ENCODE data around the gene RIN3.

The RIN3 gene

DNA sequence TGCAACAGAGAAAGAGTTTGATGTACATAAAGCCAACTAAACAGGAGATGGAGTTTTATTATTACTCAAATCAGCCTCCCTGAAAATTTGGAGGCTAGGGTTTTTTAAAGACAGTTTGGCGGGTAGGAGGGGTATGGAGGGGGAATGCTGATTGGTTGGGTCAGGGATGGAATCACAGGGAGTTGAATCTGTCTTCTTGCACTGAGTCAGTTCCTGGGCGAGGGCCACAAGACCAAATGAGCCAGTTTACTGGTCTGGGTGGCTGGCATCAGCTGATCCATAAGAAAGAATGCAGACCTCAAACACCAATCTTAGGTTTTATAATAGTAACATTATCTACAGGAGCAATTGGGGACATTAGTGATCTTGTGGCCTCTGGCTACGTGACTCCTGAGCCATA lies 64.9 kb downstream of the RIN3 start:
- DNase-seq = no peak

GRCh38 chr14:92579244-92579936 lies 65.8 kb downstream of the RIN3 start:
- DNase-seq = no peak

GRCh38 chr14:92581206-92581605 lies 67.6 kb downstream of the RIN3 start:
- DNase-seq = no peak

DNA sequence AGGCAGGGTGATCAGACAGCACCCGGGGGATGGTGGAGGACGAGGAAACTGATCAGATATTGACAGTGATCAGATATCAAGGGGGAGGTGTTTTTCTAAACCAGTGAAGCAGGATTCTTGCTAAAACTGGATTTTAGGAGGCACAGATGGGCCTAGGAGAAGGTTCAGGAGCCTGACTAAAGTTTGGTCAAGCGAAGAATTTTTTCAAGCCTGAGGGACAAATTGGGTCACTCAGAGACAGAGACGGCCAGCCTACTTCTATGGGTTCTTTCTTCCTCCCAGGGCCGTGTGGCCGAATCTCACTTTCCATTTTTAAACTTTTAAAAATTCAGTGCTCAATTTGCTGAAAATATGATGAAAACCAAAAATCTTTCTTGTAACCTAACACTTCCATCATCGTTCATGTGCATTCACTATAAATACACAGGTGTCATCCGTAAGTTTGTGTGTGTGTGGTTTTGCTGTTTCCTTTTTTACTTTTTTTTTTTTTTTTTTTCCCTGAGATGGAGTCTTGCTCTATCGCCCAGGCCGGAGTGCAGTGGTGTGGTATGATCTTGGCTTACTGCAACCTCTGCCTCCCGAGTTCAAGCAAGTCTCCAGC lies 68.5 kb downstream of the RIN3 start:
- DNase-seq = no peak

- DNase-seq = no peak
Measured at GRCh38 chr14:92582706-92583452, 69.3 kb downstream of the RIN3 start.

DNA sequence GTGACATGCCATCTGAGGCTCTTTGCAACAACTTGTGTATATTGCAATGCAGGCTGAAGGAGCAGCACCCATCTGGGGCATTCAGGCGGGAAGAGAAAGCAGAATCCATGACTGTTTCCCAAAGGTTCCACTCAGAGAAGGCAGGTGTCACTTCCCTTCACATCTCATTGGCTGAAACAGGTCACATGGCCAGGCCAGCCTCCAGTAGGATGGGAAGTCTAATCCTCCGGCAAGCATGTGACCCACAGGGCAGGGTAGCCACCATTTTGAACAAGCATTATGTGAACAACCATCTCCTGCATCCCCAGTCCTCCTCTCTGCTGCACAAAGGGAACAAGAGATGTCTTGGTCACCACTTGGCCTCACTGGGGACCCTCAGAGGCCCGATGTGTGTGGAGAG lies 70.6 kb downstream of the RIN3 start:
- no peak for DNase-seq

GRCh38 chr14:92584816-92585215 lies 71.2 kb downstream of the RIN3 start:
- DNase-seq = no peak

- no peak for DNase-seq
Measured at GRCh38 chr14:92585981-92586937, 72.7 kb downstream of the RIN3 start.

DNA sequence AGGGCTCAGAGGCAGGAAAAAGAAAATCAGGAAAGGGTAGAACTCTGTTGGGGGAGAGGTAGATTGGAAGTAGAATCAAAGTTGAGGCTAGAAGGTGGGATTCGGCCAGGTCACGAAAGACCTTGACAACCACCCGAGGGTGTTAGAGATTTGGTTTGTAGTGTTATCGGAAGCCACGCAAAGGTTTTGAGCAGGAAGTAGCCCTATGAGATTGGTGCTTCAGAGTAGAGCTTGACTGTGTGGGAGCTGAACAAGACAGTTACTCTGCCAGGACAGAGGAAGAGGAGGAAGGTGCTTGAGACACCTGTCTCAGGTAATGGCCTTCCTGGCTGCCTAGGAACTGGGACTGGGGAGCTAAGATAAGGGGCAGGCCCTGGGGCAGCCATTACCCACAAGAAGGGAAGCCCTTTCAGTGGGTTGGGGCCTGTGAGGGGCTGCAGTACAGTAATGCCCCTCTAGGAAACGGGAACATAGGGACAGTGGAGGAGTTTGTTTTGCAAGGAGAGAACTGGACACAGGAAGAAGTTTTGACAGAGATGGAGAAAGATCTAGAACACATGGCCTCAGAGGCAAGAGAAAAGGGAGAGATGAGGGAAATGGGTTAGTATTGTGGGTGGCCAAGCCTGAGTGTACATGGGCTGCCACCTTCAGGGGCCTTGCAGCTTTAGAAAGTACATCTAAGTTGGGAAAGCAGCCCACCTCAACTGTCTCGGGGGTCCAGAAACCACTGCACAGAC lies 73.5 kb downstream of the RIN3 start:
- no peak for DNase-seq

DNA sequence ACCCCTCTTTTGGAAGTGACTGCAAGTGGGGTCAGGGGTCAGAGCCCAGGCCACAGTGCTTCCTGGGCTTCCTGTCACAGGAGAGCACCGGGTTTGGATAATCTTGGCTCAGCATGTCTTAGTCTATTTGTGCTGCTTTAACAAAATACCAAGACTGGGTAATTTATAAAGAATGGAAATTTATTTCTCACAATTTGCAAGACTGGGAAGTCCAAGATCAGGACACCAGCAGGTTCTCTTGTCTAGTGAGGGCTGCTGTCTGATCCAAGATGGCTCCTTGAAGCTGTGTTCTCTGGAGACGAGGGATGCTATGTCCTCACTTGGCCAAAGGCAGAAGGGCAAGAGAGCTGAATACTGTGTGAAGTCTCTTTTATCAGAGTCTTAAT lies 74.1 kb downstream of the RIN3 start:
- DNase-seq = no peak

GRCh38 chr14:92589213-92589852 lies 75.8 kb downstream of the RIN3 start:
- DNase-seq = no peak

- no peak for DNase-seq
Measured at GRCh38 chr14:92590176-92590575, 76.6 kb downstream of the RIN3 start.

DNA sequence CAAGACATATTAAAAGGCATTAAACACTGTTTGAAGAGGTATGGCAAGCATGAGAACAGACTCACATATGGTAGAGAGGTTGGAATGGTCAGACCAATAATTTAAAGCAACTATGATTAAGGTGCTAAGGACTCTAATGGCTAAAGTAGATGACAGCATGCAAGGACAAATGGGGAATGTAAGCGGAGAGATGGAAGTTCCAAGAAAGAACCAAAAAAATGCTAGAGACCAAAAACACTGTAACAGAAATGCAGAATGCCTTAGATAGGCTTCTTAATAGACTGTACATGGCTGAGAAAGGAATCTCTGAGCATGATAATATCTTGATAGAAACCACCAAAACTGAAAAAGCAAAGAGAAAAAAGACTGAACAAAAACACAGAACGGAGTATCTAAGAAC lies 77.4 kb downstream of the RIN3 start:
- no peak for DNase-seq

GRCh38 chr14:92591346-92591745 lies 77.8 kb downstream of the RIN3 start:
- no peak for DNase-seq

- no peak for DNase-seq
Measured at GRCh38 chr14:92595267-92595666, 81.7 kb downstream of the RIN3 start.

DNA sequence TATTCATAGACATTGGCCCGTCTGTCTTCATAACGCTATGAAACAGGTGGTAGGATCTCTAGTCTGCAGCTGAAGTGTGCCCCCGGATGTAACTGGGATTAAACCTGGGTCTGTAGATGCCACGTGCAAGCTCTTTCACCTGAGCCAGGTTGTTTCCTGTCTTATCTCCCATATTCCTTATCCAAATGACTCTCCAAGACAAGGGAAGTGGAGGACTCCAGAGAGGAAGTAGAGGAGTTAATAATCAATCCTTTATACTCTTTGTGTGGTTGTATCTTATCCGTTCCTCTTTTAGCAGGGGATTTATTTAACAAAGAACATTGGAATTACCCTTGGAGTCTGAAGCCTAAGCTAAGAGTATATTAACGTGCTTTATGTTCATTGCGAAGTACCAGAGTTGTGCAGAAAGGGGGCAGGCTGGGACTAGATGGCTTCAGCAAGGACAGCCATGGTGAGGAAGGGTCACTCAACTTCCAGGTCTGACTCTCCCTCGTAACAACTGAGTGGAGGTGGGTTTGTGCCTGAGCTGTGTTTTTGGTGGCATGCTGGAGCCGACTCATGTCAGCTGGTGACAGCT lies 82.8 kb downstream of the RIN3 start:
- no peak for DNase-seq

- no peak for DNase-seq
Measured at GRCh38 chr14:92597906-92598905, 84.6 kb downstream of the RIN3 start.

DNA sequence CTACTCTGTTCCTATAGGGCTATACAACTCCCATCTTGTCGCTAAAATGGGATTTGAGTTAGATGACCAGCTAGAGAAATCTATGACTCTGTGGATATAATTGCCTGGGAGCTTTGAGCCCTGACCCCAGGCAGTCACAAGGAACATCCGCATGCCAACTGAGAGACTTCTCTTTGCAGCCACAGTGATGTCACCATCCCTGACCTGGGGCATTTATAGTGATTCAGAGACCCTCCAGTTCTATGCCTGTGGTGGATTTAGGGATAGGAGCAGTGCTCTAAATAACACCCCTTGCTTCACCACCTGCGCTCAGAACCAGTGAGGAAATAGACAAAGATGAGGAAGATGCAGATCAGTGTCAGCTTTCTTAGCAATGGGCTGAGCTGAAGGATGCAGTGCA lies 86.2 kb downstream of the RIN3 start:
- DNase-seq = no peak

DNA sequence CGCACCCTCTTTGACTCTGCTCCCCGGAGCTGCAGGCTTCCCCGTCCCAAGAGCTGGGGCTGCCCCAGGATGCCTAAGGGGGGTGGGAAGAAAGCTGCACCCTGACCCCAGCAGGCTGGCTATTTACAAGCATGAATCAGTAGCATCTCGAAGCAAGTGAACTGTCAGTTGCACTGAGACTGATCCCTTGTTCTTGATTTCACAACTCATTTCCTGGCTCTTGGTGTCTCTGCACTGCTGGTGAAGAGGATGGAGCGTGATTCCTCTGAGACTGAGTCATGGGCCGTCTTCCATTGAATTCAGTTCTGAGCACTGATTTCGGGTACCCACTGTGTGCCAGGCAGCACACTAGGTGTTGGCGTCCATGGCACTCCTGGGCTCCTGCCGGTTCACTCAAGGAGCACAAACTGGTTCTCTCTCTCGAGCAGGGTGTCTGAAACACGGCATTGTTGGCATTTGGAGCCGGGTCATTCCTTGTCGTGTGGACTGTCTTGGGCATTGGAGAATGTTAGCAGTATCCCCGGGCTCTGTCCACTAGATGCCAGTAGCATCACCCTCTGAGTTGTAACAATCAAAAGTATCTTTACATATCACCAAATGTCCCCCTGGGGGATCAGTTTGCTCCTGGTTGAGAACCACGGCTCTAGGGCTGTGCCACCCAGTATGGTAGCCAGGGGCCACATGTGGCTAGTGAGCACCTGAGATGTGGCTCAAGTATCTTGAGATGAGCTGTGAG lies 86.9 kb downstream of the RIN3 start:
- no peak for DNase-seq

Data from stimulated activated naive CD4-positive, alpha-beta T cell treated with Interleukin-2 at 50 U/mL for 16 hours (primary cell).